ENCODE data around the gene SMIM43.
A peak's percentile ranks its signal among the peaks of the same experiment; 100 is the strongest.
"Not testable (repeated sequence)": the region's sequence is repeated elsewhere in the genome, so short reads cannot be mapped to it uniquely, and the experiment has no call there.

Gene SMIM43

GRCh38 chr4:121738780-121739535 is 26.0 kb downstream of the SMIM43 start:
- intact Hi-C loops (cut with DNase I): loop anchor here (5.0 to 10.0 kb wide), 2 partner anchors 277 to 364 kb away; no protein-coding TSS in a partner anchor

GRCh38 chr4:121737846-121738554 is 27.0 kb downstream of the SMIM43 start:
- no peak for DNase-seq
- intact Hi-C loops (cut with DNase I): loop anchor here (5.0 to 10.0 kb wide), 2 partner anchors 276 to 363 kb away; no protein-coding TSS in a partner anchor

More at GRCh38 chr4:121738780-121739535, 26.0 kb downstream of the SMIM43 start:
- DNase-seq: no peak

GRCh38 chr4:121736735-121737351 is 28.1 kb downstream of the SMIM43 start:
- DNase-seq: no peak
- intact Hi-C loops (cut with DNase I): loop anchor here (5.0 to 10.0 kb wide), 2 partner anchors 275 to 362 kb away; no protein-coding TSS in a partner anchor

DNA sequence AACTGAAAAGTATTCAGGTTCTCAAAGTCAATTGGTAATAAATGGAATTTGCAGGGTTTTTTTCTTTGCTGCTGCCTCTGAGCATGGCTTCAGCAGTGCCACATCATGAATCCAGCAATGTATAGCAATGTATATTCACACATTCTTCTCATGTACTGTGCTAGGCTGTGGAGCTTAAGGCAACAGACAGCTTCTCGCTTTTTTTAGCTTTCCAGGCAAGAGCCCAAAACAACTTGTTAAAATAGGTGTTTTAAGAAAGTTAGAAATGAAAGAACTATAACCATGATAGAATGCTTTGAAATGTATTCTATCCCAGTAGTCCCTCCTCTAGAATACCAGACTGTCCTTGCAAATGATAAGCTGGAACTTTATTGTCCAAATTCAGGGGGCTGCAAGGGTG is 30.4 kb downstream of the SMIM43 start:
- no peak for DNase-seq
- intact Hi-C loops (cut with DNase I): loop anchor here (10.0 kb wide), 1 partner anchor 360 kb away; no protein-coding TSS in a partner anchor

GRCh38 chr4:121733942-121734341 is 31.0 kb downstream of the SMIM43 start:
- intact Hi-C loops (cut with DNase I): loop anchor here (10.0 kb wide), 1 partner anchor 359 kb away; no protein-coding TSS in a partner anchor
- no peak for DNase-seq

GRCh38 chr4:121729753-121730152 is 35.2 kb downstream of the SMIM43 start:
- not testable (repeated sequence) for DNase-seq
- intact Hi-C loops (cut with DNase I): loop anchor here (10.0 kb wide), 1 partner anchor 355 kb away; no protein-coding TSS in a partner anchor

- intact Hi-C loops (cut with DNase I): no loop called here
- DNase-seq: no peak
Observed at GRCh38 chr4:121728798-121729226, 36.2 kb downstream of the SMIM43 start.

- DNase-seq: no peak
- intact Hi-C loops (cut with DNase I): no loop called here
Observed at GRCh38 chr4:121728066-121728465, 36.9 kb downstream of the SMIM43 start.

DNA sequence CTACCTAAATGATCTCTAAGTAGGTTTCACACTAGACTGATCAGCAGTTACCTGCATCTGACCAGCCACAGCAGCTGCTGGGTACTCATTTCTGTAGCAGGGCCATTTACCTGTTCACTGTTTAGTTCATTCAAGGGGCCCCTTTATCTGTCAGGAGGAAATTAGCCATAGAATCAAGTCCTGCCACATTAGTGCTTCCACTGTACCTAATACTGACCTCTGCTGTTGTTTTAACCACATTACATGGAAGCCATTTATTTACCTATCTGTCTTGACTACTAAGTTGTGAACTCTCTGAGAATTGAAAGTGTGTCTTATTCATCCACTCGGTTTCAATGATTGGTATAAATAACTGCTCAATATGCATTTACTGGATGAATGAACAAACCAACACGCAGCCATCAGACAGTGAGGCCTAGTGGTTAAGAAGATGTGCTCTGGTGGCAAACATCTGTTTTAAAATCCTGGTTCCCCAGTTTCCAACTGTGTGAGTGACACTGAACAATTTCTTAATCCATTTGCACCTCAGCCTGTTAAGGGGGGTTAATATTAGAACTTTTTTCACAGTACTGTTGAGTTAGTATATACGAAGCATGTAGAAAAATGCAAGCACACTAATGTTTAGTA is 38.2 kb downstream of the SMIM43 start:
- intact Hi-C loops (cut with DNase I): loop anchor here (2.0 kb wide), 1 partner anchor 30 kb away; the partner anchor contains the start of gene ANXA5
- DNase-seq: no peak

- intact Hi-C loops (cut with DNase I): no loop called here
- no peak for DNase-seq
Observed at GRCh38 chr4:121724671-121725070, 40.3 kb downstream of the SMIM43 start.

- DNase-seq: no peak
- intact Hi-C loops (cut with DNase I): no loop called here
Observed at GRCh38 chr4:121721700-121722099, 43.3 kb downstream of the SMIM43 start.

GRCh38 chr4:121720109-121720508 is 44.9 kb downstream of the SMIM43 start:
- intact Hi-C loops (cut with DNase I): no loop called here
- no peak for DNase-seq

DNA sequence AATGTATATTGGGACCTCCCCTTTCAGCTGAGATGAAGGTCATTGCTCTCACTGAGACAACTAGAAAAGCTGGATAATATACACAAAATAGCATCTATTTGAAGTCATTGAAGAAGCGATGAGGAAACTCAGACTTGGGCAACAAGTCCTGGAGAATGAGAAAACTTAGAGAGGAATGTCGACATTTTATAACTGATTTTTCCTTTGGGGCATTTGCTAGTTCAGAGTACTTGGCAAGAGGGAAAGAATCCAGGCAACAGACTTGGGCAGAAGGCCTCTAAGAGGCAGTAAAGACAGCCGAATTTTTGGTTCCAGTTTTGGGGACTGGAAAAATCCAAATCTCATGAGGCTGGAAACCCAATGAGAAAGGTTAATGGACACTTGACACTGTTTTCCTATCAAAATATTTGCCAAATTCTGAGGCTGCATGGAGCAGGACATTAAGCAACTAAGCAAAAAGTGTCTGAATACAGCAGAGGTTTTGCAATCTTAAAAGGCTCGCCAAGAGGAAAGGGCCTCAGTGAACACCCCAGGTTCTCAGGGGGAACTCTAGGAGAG is 47.2 kb downstream of the SMIM43 start:
- no peak for DNase-seq
- intact Hi-C loops (cut with DNase I): no loop called here

GRCh38 chr4:121714548-121714947 is 50.4 kb downstream of the SMIM43 start:
- no peak for DNase-seq
- intact Hi-C loops (cut with DNase I): no loop called here

- no peak for DNase-seq
- intact Hi-C loops (cut with DNase I): no loop called here
Observed at GRCh38 chr4:121712783-121713182, 52.2 kb downstream of the SMIM43 start.

DNA sequence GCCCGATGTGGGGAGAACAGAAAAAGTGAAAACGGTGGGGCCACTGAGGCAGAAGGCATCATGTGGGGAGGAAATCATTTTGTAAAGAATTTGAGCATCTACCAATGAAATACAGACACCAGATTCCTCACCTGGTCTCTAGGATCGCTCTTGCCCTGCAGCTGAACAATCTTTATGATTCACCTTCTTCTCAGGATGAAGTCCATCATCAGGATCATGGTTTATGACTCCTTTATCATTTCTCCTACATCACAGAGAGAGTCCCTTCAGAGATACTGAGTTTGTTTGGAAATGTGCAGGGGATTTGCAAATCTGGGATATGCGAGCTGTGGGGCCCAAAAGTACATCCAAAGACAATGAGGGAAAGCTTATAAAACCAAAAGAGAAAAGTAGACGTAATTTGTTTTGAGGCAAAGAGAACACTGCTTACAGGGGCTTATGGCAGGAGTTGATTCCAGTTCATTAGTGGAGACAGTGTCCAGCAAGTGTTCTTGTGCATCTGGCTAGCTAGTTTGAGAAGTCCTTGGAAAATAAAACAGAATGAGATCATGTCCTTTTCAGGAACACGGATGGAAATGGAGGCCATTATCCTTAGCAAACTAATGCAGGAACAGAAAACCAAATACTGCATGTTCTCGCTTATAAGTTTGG is 52.8 kb downstream of the SMIM43 start:
- intact Hi-C loops (cut with DNase I): no loop called here
- no peak for DNase-seq

DNA sequence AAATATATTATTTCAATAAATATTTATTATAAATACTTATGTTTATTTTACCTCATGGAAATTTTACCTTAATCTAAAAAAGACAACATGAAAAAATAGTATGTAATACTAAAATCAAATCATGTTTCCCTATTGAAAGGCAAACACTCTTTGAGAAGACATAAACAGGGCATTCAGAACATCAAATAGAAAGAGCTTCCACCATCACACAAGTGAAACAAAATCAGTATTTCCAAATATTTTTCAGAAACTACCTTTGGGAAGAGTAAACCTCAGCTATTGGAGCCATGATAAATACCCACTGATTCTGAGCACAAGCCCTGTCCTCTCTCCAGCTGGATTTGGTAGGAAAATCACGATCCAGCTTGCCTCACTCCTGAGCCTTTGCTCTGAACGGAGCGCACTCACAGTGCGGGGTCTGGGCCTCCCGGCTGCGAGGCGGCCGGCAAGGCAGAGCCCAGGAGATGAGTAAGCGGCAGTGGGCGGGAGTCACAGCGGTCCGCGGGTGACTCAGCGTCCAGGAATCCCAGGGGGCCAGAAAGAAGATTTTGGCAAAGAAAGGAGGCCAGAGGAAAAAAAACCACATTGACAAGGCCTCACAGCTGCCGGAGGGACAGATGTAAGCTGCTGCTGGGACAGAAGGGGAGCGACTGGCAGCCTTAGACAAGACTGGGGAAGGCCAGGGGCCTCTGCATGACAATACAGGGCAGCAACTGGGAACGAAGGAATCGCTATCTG is 53.5 kb downstream of the SMIM43 start:
- intact Hi-C loops (cut with DNase I): no loop called here

GRCh38 chr4:121709766-121710405 is 55.1 kb downstream of the SMIM43 start:
- intact Hi-C loops (cut with DNase I): no loop called here
- DNase-seq: no peak

More for the DNA sequence above, 53.5 kb downstream of the SMIM43 start:
- peak; percentile 32 to 95 (median 68) for DNase-seq
